Activated CD4-positive, alpha-beta T cell treated with anti-CD3 and anti-CD28 coated beads, Interleukin-2, Interleukin-4, amounts not matched to agents 100 ng/mL and 50 ng/mL, durations not matched to agents 16 hours and 8 hours (primary cell): ENCODE measurements around the gene HOXB5.

Experiments used
- DNase-seq: peaks from one replicate; pipeline ENCODE4 v3.0.0-alpha.2; 2020; ENCODE audit warnings: low spot score

The HOXB5 gene

GRCh38 chr17:48546924-48547807 is 46.4 kb downstream of the HOXB5 start:
- peak; percentile 25 for DNase-seq

- DNase-seq = no peak
Measured at GRCh38 chr17:48546137-48546923, 47.2 kb downstream of the HOXB5 start.

- no peak for DNase-seq
Measured at GRCh38 chr17:48545539-48545938, 48.0 kb downstream of the HOXB5 start.

GRCh38 chr17:48545022-48545375 is 48.6 kb downstream of the HOXB5 start, which contains the start of gene HOXB2:
HOXB2 (minus strand) TSS chr17:48545109; CDS start chr17:48544911, 198 bp downstream.
- DNase-seq = no peak

GRCh38 chr17:48544349-48545021 is 49.1 kb downstream of the HOXB5 start:
- peak; percentile 41 for DNase-seq

GRCh38 chr17:48543854-48544348 is 49.7 kb downstream of the HOXB5 start:
- peak; percentile 16 for DNase-seq

GRCh38 chr17:48543107-48543853 is 50.3 kb downstream of the HOXB5 start:
- DNase-seq = peak; percentile 69

GRCh38 chr17:48542698-48543106 is 50.9 kb downstream of the HOXB5 start:
- DNase-seq = no peak

GRCh38 chr17:48542114-48542656 is 51.4 kb downstream of the HOXB5 start:
- peak; percentile 32 for DNase-seq

- DNase-seq = peak; percentile 21
Measured at GRCh38 chr17:48541577-48542113, 51.9 kb downstream of the HOXB5 start.
